ENCODE data around the gene SIGMAR1.

DNA sequence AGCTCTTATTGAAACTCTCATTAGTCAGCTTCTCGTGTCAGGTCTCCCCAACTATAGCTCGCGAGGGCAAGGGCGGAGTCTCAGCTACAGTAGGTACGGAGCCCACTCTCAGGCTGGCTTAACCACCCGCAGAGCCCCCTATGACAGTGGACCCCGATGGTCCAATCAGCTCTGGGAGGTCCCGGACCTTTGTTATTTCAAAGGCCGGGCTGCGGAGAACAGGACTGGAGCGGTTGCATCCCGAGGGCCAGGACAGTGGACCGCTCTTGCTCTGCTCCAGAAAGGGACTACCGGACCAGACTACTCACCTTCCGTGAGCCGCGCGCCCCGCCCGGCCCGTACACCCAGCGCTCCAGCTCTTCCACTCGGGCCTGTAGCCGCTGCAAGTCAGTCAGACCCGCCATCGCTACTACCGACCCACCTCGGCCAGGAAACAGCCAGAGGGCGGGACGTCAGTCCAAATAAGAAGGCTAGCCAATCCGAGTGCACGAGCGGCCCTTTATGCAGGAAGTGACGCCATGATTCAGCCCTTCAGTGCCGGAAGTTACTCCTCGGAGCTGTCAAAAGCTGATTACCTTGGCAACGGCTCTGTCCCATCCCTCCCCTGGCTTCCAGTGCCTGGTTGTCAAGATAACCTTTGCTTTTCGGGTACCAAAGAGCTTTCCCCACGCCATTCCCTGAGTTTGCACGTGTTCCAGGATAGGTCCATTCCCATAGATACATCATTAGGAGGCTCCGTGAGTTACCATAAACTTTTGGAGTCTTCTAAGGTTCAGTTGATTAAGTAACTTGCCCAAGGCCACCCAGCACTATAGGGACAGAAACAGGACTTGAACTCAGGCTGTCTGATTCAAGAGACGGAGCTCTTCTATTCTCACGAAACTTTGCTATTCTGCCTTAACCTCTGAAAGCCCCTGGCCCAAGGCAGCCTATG, 17.3 kb downstream of the SIGMAR1 start, which contains the start of gene DCTN3:
- TF ChIP-seq POLR2A (IDR thresholded peaks at IDR 0.05): peak in 1 of 2 donors; percentile 24
- TF ChIP-seq, protein P1, sequence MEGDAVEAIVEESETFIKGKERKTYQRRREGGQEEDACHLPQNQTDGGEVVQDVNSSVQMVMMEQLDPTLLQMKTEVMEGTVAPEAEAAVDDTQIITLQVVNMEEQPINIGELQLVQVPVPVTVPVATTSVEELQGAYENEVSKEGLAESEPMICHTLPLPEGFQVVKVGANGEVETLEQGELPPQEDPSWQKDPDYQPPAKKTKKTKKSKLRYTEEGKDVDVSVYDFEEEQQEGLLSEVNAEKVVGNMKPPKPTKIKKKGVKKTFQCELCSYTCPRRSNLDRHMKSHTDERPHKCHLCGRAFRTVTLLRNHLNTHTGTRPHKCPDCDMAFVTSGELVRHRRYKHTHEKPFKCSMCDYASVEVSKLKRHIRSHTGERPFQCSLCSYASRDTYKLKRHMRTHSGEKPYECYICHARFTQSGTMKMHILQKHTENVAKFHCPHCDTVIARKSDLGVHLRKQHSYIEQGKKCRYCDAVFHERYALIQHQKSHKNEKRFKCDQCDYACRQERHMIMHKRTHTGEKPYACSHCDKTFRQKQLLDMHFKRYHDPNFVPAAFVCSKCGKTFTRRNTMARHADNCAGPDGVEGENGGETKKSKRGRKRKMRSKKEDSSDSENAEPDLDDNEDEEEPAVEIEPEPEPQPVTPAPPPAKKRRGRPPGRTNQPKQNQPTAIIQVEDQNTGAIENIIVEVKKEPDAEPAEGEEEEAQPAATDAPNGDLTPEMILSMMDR (IDR thresholded peaks at IDR 0.05 in 4 of 5, conservative IDR thresholded peaks at IDR 0.05 in 1 of 5): peak in 1 of 5 experiments; percentile 20

All from gastrocnemius medialis (tissue), 4 donors.